ENCODE measurements around the gene KRT75. TPM values are rescaled to one million over a fixed set of nuclear protein-coding genes. Genes with fewer than 3 reads are reported as not detected.

Gene KRT75
- total RNA-seq, 1 donor from 2014 or later: not detected

GRCh38 chr12:52392465-52393007, 41.6 kb downstream of the KRT75 start:
- DNase-seq (ENCODE audit: low spot score): no peak

- peak; percentile 50 for DNase-seq (ENCODE audit: low spot score)
These were observed 42.6 kb downstream of the KRT75 start for GRCh38 chr12:52391618-52392002.

- peak; percentile 18 for DNase-seq (ENCODE audit: low spot score)
These were observed 43.2 kb downstream of the KRT75 start for GRCh38 chr12:52390739-52391617.

- DNase-seq (ENCODE audit: low spot score): no peak
These were observed 44.6 kb downstream of the KRT75 start for GRCh38 chr12:52389313-52390207.

GRCh38 chr12:52387859-52388258, 46.3 kb downstream of the KRT75 start:
- no peak for DNase-seq (ENCODE audit: low spot score)

- no peak for DNase-seq (ENCODE audit: low spot score)
These were observed 48.9 kb downstream of the KRT75 start, which contains the start of gene KRT84 for GRCh38 chr12:52385226-52385702. TSS of gene KRT84 (minus strand) at chr12:52385652. CDS start at chr12:52385585, 67 bp downstream.

- no peak for DNase-seq (ENCODE audit: low spot score)
These were observed 50.8 kb downstream of the KRT75 start for GRCh38 chr12:52383331-52383730.

GRCh38 chr12:52382854-52383253, 51.3 kb downstream of the KRT75 start:
- DNase-seq (ENCODE audit: low spot score): no peak

GRCh38 chr12:52381206-52381605, 53.0 kb downstream of the KRT75 start:
- no peak for DNase-seq (ENCODE audit: low spot score)

GRCh38 chr12:52380271-52380694, 53.9 kb downstream of the KRT75 start:
- DNase-seq (ENCODE audit: low spot score): peak; percentile 49

- no peak for DNase-seq (ENCODE audit: low spot score)
These were observed 54.6 kb downstream of the KRT75 start for GRCh38 chr12:52379536-52379935.

GRCh38 chr12:52378091-52378490, 56.1 kb downstream of the KRT75 start:
- DNase-seq (ENCODE audit: low spot score): no peak

GRCh38 chr12:52377266-52377665, 56.9 kb downstream of the KRT75 start:
- no peak for DNase-seq (ENCODE audit: low spot score)

Other genes starting within 250 kb of the KRT75 start
- gene KRT80, start 242.4 kb downstream of the KRT75 start, total RNA-seq: 15.5 TPM
- 335 TPM for gene KRT7, start 201.1 kb downstream of the KRT75 start, total RNA-seq
- gene KRT86, start 159.7 kb downstream of the KRT75 start, total RNA-seq: 1.1 TPM
- 0.55 TPM for gene KRT81, start 142.8 kb downstream of the KRT75 start, total RNA-seq
- gene KRT83, start 113.0 kb downstream of the KRT75 start, total RNA-seq: not detected
- gene KRT85, start 66.9 kb downstream of the KRT75 start, total RNA-seq: not detected
- not detected for gene KRT84, start 48.7 kb downstream of the KRT75 start, total RNA-seq
- gene KRT82, start 28.0 kb downstream of the KRT75 start, total RNA-seq: not detected
- gene KRT6B, start 17.8 kb upstream of the KRT75 start, total RNA-seq: not detected
- not detected for gene KRT6C, start 39.4 kb upstream of the KRT75 start, total RNA-seq
- not detected for gene KRT6A, start 58.9 kb upstream of the KRT75 start, total RNA-seq
- not detected for gene KRT5, start 86.0 kb upstream of the KRT75 start, total RNA-seq
- gene KRT71, start 118.8 kb upstream of the KRT75 start, total RNA-seq: not detected
- gene KRT74, start 139.5 kb upstream of the KRT75 start, total RNA-seq: not detected
- gene KRT72, start 167.1 kb upstream of the KRT75 start, total RNA-seq: not detected
- gene KRT73, start 184.2 kb upstream of the KRT75 start, total RNA-seq: not detected
- gene KRT2, start 217.8 kb upstream of the KRT75 start, total RNA-seq: not detected
- gene KRT1, start 246.0 kb upstream of the KRT75 start, total RNA-seq: 2.9 TPM

All from mucosa of gallbladder (tissue), 1 donor.